ENCODE data around the gene NSMCE4A. TPM values are rescaled to one million over a fixed set of nuclear protein-coding genes. Genes with fewer than 3 reads are reported as not detected.

Gene NSMCE4A
- total and polyA plus RNA-seq, 12 donors = 18.2 to 58.5 (median 25.7) TPM

GRCh38 chr10:121927841-121928527 lies 47.0 kb downstream of the NSMCE4A start, which contains the start of gene ATE1:
Gene ATE1 (minus strand): TSS chr10:121928031. CDS start chr10:121927949, 82 bp downstream.
- Histone ChIP-seq H3K27ac (peak within 1 kb of the TSS; percentile 97 to 100 (median 99)), H3K4me3 (peak within 1 kb of the TSS; percentile 90 to 100 (median 97)), H3K4me1 (peaks cover 0 to 49% (median 33%) of the 10 kb centered on the region in 9 donors), H3K9me3 (no peaks in the 10 kb centered on the region), H3K27me3 (no peaks in the 10 kb centered on the region), H3K36me3 (peaks cover 0 to 17% (median 0%) of the 10 kb centered on the region in 9 donors)
- ATAC-seq (peak; percentile 94 to 98 (median 97)), DNase-seq (peak; percentile 92 to 93)
- TF ChIP-seq CTCF (IDR thresholded peaks at IDR 0.05) = peak in 5 of 9 donors; percentile 6 to 40 (median 22)
- intact Hi-C loops (cut with DNase I) = loop anchor here in 7 of 10 donors (2.0 to 10.0 kb wide), 7 partner anchors 44 to 187 kb away; partner anchors contain the start of gene NSMCE4A (in 2 of the 7)
- 0% methylated on average over 84 to 87 of the region's 87 CpGs for WGBS, 2 donors

GRCh38 chr10:121927318-121927840 lies 47.6 kb downstream of the NSMCE4A start:
- no peak for TF ChIP-seq CTCF (IDR thresholded peaks at IDR 0.05)
- peak overlapping the region; percentile 90 to 100 (median 97) for H3K4me3 ChIP-seq
- ATAC-seq (peak; percentile 44 to 79 (median 70)), DNase-seq (peak; percentile 55 to 57)
- WGBS, 2 donors = 0% methylated on average over 48 of the region's 48 CpGs
- H3K27ac ChIP-seq = peak overlapping the region; percentile 97 to 100 (median 99)
- no peaks in the 10 kb centered on the region for H3K9me3 ChIP-seq
- no peaks in the 10 kb centered on the region for H3K27me3 ChIP-seq
- peaks cover 0 to 49% (median 33%) of the 10 kb centered on the region in 9 donors for H3K4me1 ChIP-seq
- intact Hi-C loops (cut with DNase I) = loop anchor here in 7 of 10 donors (2.0 to 10.0 kb wide), 7 partner anchors 45 to 187 kb away; partner anchors contain the start of gene NSMCE4A (in 2 of the 7)
- peaks cover 0 to 17% (median 0%) of the 10 kb centered on the region in 9 donors for H3K36me3 ChIP-seq

GRCh38 chr10:121926671-121927317 lies 48.2 kb downstream of the NSMCE4A start:
- H3K36me3 ChIP-seq = peaks cover 0 to 23% (median 0%) of the 10 kb centered on the region in 9 donors
- peak in 1 of 8 donors; percentile 3 for ATAC-seq
- intact Hi-C loops (cut with DNase I) = loop anchor here in 7 of 10 donors (2.0 to 10.0 kb wide), 7 partner anchors 46 to 188 kb away; partner anchors contain the start of gene NSMCE4A (in 2 of the 7)
- peaks cover 0 to 52% (median 34%) of the 10 kb centered on the region in 9 donors for H3K4me1 ChIP-seq
- no peak for DNase-seq
- H3K27ac ChIP-seq = peak overlapping the region; percentile 97 to 100 (median 99)
- H3K27me3 ChIP-seq = no peaks in the 10 kb centered on the region
- peak overlapping the region; percentile 90 to 100 (median 97) for H3K4me3 ChIP-seq
- WGBS, 2 donors = 1% methylated on average over 20 of the region's 20 CpGs
- H3K9me3 ChIP-seq = no peaks in the 10 kb centered on the region
- TF ChIP-seq CTCF (IDR thresholded peaks at IDR 0.05) = no peak

GRCh38 chr10:121926157-121926556 lies 48.9 kb downstream of the NSMCE4A start:
- H3K36me3 ChIP-seq = peaks cover 0 to 29% (median 0%) of the 10 kb centered on the region in 9 donors
- 82 to 86% methylated on average over 4 of the region's 4 CpGs for WGBS, 2 donors
- H3K4me3 ChIP-seq = peak overlapping the region in 8 of 10 donors; percentile 90 to 100 (median 98)
- peak overlapping the region in 9 of 10 donors; percentile 98 to 100 (median 99) for H3K27ac ChIP-seq
- ATAC-seq (no peak), DNase-seq (no peak)
- H3K4me1 ChIP-seq = peaks cover 0 to 58% (median 38%) of the 10 kb centered on the region in 9 donors
- no peaks in the 10 kb centered on the region for H3K9me3 ChIP-seq
- H3K27me3 ChIP-seq = no peaks in the 10 kb centered on the region
- TF ChIP-seq CTCF (IDR thresholded peaks at IDR 0.05) = no peak
- intact Hi-C loops (cut with DNase I) = loop anchor here in 7 of 10 donors (2.0 to 10.0 kb wide), 7 partner anchors 46 to 189 kb away; partner anchors contain the start of gene NSMCE4A (in 2 of the 7)

Data from heart right ventricle (tissue), 16 donors.